OCI-M1 (cell line): ENCODE results near the gene TTC33.
"Not testable (repeated sequence)": the region's sequence is repeated elsewhere in the genome, so short reads cannot be mapped to it uniquely, and the experiment has no call there.

Experiments
- DNase-seq: peaks from one replicate; lab custom pipeline; 2025; lab: John Stamatoyannopoulos, UW

TTC33 gene

GRCh38 chr5:40679148-40679912, 76.4 kb downstream of the TTC33 start:
- peak; percentile 92 for DNase-seq

GRCh38 chr5:40678460-40679147, 77.2 kb downstream of the TTC33 start:
- DNase-seq = peak; percentile 79

GRCh38 chr5:40678026-40678425, 77.7 kb downstream of the TTC33 start:
- DNase-seq = peak; percentile 76

- DNase-seq = no peak
Observed at GRCh38 chr5:40677456-40677855, 78.3 kb downstream of the TTC33 start.

- no peak for DNase-seq
Observed at GRCh38 chr5:40676613-40677343, 79.0 kb downstream of the TTC33 start.

GRCh38 chr5:40675396-40676133, 80.2 kb downstream of the TTC33 start:
- DNase-seq = no peak

- DNase-seq = no peak
Observed at GRCh38 chr5:40674661-40675235, 81.0 kb downstream of the TTC33 start.

- peak; percentile 85 for DNase-seq
Observed at GRCh38 chr5:40672425-40672824, 83.3 kb downstream of the TTC33 start.

- peak; percentile 40 for DNase-seq
Observed at GRCh38 chr5:40669606-40670390, 86.0 kb downstream of the TTC33 start.

- DNase-seq = no peak
Observed at GRCh38 chr5:40667161-40667663, 88.5 kb downstream of the TTC33 start.

- DNase-seq = no peak
Observed at GRCh38 chr5:40666657-40667056, 89.1 kb downstream of the TTC33 start.

- no peak for DNase-seq
Observed at GRCh38 chr5:40665635-40666298, 90.0 kb downstream of the TTC33 start.

GRCh38 chr5:40660751-40661150, 95.0 kb downstream of the TTC33 start:
- DNase-seq = no peak

- no peak for DNase-seq
Observed at GRCh38 chr5:40656766-40657165, 99.0 kb downstream of the TTC33 start.

- not testable (repeated sequence) for DNase-seq
Observed at GRCh38 chr5:40656091-40656490, 99.7 kb downstream of the TTC33 start.

GRCh38 chr5:40655138-40655537, 100.6 kb downstream of the TTC33 start:
- peak; percentile 66 for DNase-seq

- DNase-seq = no peak
Observed at GRCh38 chr5:40654377-40654991, 101.3 kb downstream of the TTC33 start.

GRCh38 chr5:40653221-40654022, 102.3 kb downstream of the TTC33 start:
- no peak for DNase-seq
